Fibroblast of skin of back (primary cell): ENCODE measurements around the gene RGS6.

Experiments
- DNase-seq: peaks from one replicate; pipeline ENCODE4 v3.0.0-alpha.2; 2013

RGS6 gene

DNA sequence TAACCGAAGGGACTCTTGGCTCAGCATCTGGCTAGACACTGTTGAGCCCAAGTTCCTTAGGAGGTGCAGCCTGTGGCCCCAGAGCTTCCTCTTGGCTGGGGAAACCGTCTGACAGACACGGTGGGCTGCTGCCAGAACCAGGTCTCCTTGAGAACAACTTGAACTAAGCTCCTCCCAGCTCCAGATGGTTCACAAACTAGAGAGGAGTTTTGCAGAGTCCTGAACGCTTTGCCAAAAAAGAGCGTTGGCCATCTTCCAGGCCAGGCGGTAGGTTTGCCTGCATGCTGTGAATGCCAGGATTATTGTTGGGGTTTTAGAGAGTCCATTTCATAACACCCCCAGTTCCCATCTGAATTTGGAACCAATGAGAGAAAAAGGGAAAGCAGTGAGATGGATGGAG lies 399.8 kb downstream of the RGS6 start:
- DNase-seq = no peak

DNA sequence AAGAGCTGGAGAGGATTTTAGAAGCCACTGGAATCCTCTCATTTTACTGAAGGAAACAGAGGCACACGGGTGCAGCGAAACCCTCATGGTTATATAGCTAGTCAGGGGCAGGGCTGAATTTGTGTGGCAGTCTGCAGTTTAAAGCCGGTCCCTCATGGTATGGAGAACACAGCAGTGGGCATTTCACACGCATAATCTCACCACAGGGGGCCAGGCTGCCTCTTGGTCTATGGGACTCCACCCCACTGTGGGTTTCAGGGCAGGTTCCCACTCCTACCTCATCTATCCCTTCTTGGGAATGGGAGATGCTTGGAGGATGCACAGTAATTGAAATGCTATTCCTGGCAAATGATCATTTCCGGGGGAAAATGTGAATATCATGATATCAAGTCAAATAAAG lies 400.6 kb downstream of the RGS6 start:
- no peak for DNase-seq

DNA sequence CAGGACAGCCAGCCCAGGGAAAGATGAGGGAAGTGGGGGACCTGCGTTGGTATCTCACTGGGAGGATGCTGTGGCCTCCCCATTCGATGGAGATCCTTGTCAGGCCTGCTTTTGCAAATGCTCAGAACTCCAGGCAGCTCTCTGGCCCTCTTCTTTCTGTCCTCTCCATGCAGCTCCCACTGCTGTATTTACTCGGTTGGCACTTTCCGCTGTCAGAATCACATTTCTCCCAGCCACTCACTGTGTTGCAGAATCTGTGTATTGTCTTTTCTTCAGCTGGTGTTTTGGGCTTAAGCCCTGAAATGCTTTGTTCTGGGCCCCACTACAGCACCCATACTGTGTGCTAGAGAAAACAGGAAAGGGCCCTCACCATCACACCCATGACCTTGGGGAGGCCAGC lies 401.1 kb downstream of the RGS6 start:
- DNase-seq = no peak

GRCh38 chr14:72336311-72336980 lies 404.2 kb downstream of the RGS6 start:
- no peak for DNase-seq

- no peak for DNase-seq
Observed at GRCh38 chr14:72341237-72341636, 409.0 kb downstream of the RGS6 start.

GRCh38 chr14:72341686-72342085 lies 409.5 kb downstream of the RGS6 start:
- DNase-seq = no peak

- DNase-seq = no peak
Observed at GRCh38 chr14:72347118-72347517, 414.9 kb downstream of the RGS6 start.

GRCh38 chr14:72350215-72350614 lies 418.0 kb downstream of the RGS6 start:
- no peak for DNase-seq

GRCh38 chr14:72352012-72352411 lies 419.8 kb downstream of the RGS6 start:
- DNase-seq = no peak

- no peak for DNase-seq
Observed at GRCh38 chr14:72366619-72367018, 434.4 kb downstream of the RGS6 start.

DNA sequence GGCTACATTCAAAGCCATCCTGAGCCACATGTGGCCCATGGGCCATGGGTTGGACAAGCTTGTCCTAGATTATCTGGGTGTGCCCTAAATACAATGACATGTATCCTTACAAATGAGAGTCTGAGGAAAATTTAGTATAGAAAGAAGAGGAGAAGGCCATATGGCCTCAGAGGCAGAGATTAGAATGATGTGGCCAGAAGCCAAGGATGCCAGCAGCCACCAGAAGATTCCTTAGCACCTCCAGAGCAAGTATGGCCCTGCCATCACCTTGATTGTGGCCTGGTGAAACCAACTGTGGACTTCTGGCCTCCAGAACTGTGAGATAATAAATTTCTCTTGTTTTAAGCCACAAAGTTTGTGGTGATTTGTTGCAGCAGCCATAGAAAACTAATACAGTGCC lies 436.9 kb downstream of the RGS6 start:
- DNase-seq = no peak

GRCh38 chr14:72377016-72377415 lies 444.8 kb downstream of the RGS6 start:
- no peak for DNase-seq

GRCh38 chr14:72380456-72380855 lies 448.2 kb downstream of the RGS6 start:
- peak; percentile 3 for DNase-seq

GRCh38 chr14:72383865-72384264 lies 451.6 kb downstream of the RGS6 start:
- no peak for DNase-seq

DNA sequence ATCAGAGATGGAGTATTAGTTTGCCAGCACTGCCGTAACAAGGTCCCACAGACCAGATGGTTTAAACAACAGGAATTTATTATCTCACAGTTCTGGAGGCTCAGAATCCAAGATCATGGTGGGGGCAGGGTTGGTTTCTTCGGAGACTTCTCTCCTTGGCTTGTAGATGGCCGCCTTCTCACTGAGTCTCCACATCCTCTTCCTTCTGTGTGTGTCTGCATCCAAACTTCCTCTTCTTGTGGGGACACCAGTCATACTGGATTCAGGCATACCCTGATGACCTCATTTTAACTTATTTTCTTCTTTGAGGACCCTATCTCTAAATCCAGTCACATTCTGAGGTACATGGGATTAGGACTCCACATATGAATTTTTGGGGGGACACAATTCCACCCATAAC lies 455.5 kb downstream of the RGS6 start:
- no peak for DNase-seq

- no peak for DNase-seq
Observed at GRCh38 chr14:72389200-72389599, 457.0 kb downstream of the RGS6 start.

DNA sequence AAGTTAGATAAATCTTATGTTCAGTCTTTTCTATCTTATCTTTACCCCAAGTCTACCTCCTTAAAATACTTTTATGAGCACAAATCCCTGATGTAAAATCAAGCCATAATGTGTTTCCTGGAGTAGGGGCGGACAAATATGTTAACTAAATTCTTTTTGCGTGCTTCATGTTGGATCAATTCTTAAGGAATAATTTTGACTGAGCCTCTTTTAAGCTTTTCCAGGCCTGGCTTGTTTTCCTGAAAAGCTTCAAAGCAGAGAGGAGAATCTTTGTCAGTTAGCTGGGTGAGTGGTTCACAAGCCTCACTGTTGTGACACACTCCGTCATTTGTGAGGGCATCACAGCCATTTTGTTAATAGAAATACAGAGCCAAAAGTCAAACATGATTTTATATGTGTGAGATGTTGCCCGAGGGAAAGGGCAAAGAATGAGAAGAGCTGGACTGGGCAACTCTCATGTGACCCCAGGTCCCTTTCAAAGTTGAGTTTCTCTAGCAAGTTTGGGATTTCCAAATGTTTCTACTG lies 468.9 kb downstream of the RGS6 start:
- DNase-seq = no peak

DNA sequence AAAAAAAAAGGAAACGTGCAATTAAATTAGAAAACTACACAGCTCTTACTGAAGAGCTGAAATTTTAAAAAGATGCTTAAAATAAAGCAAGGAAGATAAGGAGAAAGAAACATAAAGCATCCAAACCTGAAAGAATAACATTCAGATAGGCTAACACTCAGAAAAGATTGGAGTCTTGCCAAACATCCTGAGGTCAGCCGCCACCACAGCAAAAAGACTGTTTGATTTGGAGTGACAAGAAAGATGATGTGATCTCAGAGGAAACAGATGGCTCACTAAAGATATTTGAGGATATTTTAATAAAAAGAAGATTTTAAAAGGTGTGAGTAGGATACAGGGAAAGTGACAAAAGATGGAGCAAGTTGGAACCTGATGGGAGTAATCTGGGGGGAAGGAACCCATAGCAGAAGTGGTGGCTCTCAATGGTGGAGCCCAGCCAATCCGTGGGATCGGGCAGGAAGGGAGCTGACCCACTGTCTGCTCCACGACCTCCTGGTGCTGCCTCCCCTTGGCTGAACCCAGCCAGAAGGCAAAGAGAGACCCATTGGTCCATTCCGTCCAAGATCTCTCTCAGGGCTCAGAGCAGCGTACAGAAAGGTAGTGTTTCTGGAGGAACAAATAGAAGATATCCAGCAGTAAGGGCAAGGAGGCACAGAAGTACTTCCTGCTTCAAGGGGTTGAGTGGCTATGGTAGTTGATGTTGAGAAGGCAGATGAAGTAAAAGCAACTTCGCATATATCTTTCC lies 469.6 kb downstream of the RGS6 start:
- peak; percentile 22 for DNase-seq

DNA sequence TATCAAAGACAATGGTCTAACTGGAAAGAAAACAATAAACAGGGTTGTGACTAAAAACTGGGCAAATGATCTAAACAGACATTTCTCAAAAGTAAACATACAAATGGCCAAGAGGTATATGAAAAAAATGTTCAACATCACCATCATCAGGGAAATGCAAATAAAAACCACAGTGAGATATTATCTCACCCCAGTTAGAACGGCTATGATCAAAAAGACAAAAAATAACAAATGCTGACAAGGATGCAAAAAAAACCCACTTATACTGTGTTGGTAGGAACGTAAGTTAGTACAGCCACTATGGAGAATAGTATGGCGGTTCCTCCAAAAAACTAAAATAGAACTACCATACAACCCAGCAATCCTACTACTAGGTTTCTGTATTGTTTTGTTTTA lies 470.1 kb downstream of the RGS6 start:
- DNase-seq = no peak

DNA sequence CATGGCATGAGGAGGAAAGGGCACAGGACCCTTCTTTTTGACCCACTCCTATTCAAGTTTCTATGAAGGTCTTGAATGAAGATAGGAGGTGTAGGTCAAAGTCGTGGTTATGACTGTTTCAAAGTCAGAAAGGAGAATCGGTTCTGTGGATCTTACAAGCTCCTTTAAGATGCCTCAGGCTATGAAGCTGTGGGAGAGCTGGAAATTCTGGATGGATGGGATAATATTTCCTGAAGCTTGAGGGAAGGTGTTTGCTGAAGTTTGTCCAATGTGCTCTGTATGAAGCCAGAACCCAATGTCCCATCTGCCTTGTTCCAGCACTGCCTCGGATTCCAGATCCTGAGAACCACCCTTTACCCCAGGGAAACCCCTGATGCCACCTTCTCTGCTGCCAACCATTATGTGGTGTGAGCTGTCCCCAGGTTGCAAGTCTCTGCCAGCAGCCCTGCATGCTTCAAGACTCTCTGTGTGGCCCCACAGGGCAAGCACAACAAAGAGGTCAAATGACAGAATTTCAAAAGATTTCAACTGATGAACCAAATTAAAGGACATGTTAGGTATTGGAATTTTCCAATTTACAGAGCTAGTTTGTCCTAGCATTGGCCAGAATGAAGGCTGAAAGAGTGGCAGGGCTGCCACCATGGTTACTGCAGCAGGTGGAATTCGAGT lies 472.0 kb downstream of the RGS6 start:
- no peak for DNase-seq

- no peak for DNase-seq
Observed at GRCh38 chr14:72404998-72405397, 472.8 kb downstream of the RGS6 start.

DNA sequence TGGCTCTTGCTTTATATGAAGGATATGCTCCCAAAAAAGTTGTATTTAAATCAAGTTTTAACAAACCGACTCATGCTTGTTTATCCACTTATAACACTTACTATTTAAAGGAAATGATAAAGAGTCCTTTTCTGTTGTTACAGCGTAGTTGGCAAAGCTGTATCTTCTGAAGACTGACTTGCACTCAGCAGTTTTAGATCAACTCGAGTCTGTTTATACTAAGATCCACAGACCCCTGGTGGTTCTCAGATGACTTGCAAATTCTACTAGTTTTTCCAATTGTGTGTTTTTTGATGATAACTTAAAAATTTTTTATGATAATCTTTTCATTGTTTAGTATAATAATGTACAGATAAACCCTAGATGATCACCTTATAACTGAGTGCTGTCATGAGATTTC lies 475.8 kb downstream of the RGS6 start:
- DNase-seq = no peak

GRCh38 chr14:72409047-72409446 lies 476.8 kb downstream of the RGS6 start:
- DNase-seq = no peak
